Erythroblast (primary cell): ENCODE data around the gene ARID1B.

ENCODE experiments used
- GATA1 ChIP-seq: IDR thresholded peaks from 2 replicates; pipeline ENCODE4 v1.6.1; 2011; ENCODE audit warnings: low read depth, mild to moderate bottlenecking, control low read depth, low read length, moderate library complexity
- POLR2A ChIP-seq: IDR thresholded peaks from 2 replicates; pipeline ENCODE4 v1.6.1; 2011; ENCODE audit warnings: mild to moderate bottlenecking, low read length

- TF ChIP-seq POLR2A (no peak), GATA1 (no peak)
These were observed 127.2 kb downstream of the ARID1B start for GRCh38 chr6:156904176-156904967.
